Stimulated activated CD4-positive, alpha-beta T cell treated with anti-CD3 and anti-CD28 coated beads, Interleukin-4, amount 100 ng/mL, for 1 hour (primary cell): ENCODE measurements around the gene TMEM131.
"Not testable (repeated sequence)": the region's sequence is repeated elsewhere in the genome, so short reads cannot be mapped to it uniquely, and the experiment has no call there.

Source experiments
- DNase-seq: peaks from one replicate; pipeline ENCODE4 v3.0.0-alpha.2; 2020

The TMEM131 gene

DNA sequence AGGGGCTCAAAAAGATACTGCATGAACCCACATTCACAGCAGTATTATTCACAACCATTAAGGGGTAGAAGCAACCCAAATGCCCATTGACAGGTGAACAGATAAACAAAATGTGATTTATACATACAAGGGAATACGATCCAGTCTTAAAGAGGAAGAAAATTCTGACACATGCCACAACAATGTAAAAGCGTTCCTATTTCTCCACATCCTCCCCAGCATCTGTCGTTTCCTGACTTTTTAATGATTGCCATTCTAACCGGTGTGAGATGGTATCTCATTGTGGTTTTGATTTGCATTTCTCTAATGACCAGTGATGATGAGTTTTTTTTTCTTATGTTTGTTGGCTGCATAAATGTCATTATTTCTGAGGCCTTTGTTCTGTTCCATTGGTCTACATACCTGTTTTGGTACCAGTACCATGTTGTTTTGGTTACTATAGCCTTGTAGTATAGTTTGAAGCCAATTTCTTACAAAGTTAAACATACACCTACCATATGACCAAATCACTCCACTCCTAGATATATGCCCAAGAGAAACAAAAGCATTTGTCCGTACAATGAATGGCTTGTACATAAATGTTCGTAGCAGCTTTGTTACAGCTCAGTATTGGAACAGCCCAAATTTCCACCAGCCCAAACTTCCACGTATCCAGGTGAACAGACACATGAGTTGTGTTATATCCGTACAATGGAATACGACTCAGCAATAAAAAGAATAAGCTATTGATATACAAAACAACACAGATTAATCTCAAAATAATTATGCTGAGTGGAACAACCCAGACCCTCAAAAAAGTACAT, 85.1 kb downstream of the TMEM131 start:
- DNase-seq: no peak

DNA sequence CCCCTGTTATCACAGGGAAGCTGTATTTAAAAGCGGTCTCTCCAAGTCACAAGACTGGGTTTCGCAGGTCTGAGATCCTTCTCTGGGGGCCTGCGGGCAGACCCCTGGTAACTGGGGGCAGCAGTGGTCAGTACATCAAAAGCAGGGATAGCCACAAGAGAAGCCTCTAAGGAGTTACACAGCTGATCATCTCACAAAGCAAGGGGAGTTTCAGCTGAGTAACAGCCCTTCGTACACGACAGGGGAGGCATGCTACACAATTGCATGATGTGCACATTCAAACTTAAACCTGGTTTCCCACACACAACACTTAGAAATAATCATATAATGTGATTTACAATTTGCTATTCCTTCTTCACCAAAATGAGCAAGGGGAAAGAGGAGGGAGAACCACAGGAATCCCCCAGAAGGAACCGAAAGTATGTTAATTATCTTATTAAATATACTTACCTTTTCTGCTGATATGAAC, 87.5 kb downstream of the TMEM131 start:
- DNase-seq: no peak

DNA sequence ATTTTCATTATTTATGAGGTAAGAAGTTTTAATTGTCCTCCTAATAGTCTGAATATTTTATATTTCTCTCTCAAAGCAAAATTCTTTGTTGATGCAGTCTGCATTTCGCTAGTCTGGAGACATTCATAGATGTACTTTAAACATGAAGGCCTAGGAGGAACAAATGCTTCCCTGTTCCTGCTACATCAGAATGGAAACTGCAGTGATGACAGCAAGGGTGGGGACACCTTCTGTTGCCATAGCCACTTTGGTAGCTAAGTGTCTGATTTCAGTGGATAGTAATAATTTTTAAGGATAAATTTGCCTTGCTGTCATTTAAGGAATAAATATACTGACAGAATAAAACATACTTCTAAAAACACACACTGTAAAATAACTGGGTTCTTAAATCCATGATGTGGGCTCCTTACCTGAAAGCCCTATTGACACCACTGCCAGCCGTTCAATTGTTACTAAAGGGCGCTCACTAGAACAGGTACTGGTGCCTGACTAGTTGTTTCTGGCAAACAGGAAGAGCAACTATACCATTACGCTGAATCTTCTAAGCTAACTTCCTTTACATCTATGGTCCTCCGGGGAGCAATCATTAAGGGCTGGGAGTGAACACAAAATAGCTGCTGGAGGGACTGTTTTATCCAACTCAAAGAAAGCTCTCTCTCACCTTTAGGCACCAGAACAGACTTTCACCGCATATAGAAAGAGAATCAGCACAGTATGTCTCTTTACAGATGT, 88.2 kb downstream of the TMEM131 start:
- DNase-seq: no peak

- no peak for DNase-seq
Observed at GRCh38 chr2:97906307-97906706, 89.4 kb downstream of the TMEM131 start.

GRCh38 chr2:97905294-97905693, 90.5 kb downstream of the TMEM131 start:
- no peak for DNase-seq

- no peak for DNase-seq
Observed at GRCh38 chr2:97901862-97902261, 93.9 kb downstream of the TMEM131 start.

- no peak for DNase-seq
Observed at GRCh38 chr2:97900806-97901205, 94.9 kb downstream of the TMEM131 start.

GRCh38 chr2:97893042-97893441, 102.7 kb downstream of the TMEM131 start:
- not testable (repeated sequence) for DNase-seq

DNA sequence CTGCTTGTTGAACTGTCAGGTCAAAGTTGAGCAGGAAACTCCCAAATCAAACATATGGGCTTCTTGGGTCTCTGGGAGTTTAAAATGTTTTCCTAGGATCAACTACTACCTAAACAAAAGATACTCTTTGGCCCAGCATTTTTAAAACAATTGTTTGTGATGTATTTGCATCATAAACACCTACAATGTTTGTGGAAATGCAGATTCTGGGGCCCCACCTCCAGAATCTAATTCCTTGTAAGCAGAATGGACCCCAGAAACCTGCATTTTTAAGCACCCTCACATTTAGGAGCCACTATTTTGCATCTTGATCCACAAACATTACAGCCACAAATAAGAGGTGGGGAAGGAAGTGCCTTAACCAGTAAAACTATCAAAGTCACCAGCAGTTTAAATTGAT, 104.1 kb downstream of the TMEM131 start:
- DNase-seq: no peak

- DNase-seq: no peak
Observed at GRCh38 chr2:97889156-97889555, 106.6 kb downstream of the TMEM131 start.

DNA sequence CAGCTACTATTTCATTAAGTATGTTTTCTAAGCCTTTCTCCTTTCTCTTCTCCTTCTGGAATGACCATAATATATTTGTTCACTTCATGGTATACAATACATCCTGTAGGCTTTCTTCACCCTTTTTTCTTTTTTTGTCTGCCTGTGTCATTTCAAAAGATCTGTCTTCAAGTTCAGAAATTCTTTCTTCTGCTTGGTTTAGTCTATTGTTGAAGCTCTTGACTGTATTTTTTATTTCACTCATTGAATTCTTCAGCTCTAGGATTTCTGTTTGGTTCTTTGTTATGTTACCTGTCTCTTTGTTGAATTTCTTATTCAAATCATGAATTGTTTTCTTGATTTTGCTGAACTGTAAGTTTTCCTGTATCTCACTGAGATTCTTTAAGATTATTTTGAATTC, 109.9 kb downstream of the TMEM131 start:
- DNase-seq: no peak

- DNase-seq: no peak
Observed at GRCh38 chr2:97880334-97880733, 115.4 kb downstream of the TMEM131 start.

DNA sequence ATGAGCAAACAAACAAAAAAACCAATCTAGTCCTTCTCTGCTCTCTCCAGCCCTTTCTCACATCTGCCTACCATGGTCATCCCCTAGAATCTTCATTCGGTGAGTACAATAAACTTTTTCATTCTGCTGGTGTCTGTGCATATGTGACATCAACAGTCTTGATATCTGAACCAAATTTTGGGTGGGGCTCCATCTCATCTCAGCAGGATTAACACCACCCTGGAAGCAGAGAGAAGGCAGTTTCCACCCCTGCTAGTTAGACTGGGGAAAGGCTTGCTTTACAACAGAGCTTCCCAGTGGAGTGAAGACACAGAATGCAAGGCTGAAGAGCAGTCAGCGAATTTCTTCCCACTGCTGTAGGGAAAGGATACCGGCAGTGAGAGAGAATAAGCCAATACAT, 116.9 kb downstream of the TMEM131 start:
- no peak for DNase-seq

GRCh38 chr2:97878317-97878716, 117.4 kb downstream of the TMEM131 start:
- DNase-seq: not testable (repeated sequence)

DNA sequence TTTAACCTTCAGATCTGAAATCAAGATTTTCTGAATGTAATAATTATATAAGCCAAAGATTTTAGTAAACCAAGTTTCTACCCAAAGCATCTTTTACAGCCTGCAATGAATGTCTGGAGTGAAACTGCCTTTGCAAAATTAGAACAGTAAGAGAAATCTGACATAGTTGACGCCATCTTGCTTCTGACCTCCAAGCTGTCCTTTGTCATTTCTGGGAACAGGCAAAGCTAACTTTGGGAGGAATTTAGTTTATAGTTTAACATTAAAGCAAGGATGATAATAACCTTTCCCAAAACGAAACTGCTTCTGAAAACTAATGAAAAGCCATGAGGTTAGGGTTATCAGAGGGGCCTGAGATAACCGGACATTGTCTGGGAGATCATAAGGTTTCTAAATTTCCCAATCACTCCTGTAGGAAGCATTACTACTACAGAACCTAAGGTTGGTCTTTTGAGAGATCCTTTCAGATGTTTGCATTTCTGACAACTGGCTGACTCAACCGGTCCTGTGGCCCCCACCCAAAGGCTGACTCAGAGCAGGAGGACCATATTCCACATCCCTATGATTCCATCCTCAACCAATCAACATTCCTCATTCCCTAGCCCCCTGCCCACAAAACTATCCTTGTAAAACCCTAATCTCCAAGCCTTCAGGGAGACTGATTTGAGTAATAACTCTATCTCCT, 124.5 kb downstream of the TMEM131 start:
- DNase-seq: no peak

- DNase-seq: no peak
Observed at GRCh38 chr2:97870396-97870843, 125.3 kb downstream of the TMEM131 start.

DNA sequence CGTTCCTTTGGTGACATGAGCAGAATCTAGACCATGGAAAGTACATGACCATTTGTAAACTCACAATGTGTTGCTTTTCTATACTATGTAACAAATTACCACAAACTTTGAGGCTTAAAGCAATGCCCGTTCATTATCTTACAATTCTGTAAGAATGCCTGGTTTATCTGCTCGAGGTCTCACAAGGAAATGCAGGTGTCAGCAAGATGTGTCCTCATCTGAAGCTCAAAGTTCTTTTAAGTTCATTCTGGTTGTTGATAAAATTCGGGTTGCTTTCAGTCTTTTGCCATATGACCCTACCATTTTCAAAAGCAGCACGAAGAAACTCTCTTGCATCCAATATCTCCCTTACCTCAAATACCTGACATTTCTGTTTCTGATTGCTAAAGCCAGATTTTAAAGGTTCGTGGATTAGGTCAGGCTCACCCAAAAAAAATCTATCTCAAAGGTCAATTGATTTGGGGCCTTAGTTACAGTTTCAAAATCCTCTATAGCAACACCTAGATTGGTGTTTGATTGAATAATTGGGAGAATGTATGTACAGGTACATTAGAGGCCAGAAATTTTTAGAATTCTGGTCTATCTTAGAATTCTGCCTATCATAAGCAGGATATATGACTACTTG, 125.9 kb downstream of the TMEM131 start:
- DNase-seq: no peak

- DNase-seq: no peak
Observed at GRCh38 chr2:97868986-97869721, 126.6 kb downstream of the TMEM131 start.

GRCh38 chr2:97863829-97864228, 131.9 kb downstream of the TMEM131 start:
- no peak for DNase-seq

DNA sequence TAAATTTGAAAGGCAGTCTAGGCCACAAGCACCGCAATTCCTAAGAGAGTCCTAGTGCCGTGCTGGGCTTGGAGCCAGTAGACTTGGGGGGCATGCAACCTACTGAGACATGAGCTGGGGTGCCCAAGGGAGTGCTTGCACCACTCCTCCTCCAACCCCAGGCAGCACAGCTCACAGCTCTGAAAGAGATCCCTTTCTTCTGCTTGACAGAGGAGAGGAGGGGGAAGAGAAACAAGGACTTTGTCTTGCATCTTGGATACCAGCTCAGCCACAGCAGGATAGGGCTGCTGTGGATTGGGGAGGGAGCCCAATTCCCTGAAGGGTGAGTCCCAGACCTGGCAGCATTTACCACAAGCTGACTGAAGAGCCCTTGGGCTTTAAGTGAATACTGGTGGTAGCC, 134.6 kb downstream of the TMEM131 start:
- no peak for DNase-seq

GRCh38 chr2:97858442-97858841, 137.3 kb downstream of the TMEM131 start:
- DNase-seq: no peak

DNA sequence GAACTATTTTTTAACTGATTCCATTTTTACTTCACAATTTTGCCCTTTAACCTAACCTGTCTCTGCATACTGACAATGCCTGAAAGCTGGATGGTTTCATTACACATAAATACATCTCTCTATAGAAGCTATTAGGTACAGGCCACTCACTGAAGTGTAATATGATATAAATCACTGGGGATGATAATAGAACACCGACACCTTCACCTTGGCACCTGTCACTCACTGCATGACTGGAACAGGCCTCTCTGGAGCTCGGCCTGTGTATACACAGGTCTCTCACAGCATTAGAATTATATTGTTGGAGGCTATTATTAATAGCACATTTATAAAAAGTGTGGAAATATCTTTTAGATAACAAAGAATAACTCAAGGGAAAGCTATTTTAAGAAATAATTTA, 138.2 kb downstream of the TMEM131 start:
- DNase-seq: no peak
